Measurements from ENCODE around the gene FAM219B. TPM values are rescaled to one million over a fixed set of nuclear protein-coding genes. Genes with fewer than 3 reads are reported as not detected.
"Not testable (repeated sequence)": the region's sequence is repeated elsewhere in the genome, so short reads cannot be mapped to it uniquely, and the experiment has no call there.

FAM219B gene
- total RNA-seq, 1 donor from 2014 or later: 108 TPM

GRCh38 chr15:74928771-74929198 is 22.1 kb upstream of the FAM219B start:
- no peak for TF ChIP-seq CTCF (IDR thresholded peaks at IDR 0.05; ENCODE audit: borderline replicate concordance)
- H3K4me1 ChIP-seq: peaks cover 44% of the 10 kb centered on the region
- intact Hi-C loops (cut with micrococcal nuclease): no loop called here
- H3K4me3 ChIP-seq: no peak overlapping the region
- peaks cover 75% of the 10 kb centered on the region for H3K36me3 ChIP-seq
- no peaks in the 10 kb centered on the region for H3K9me3 ChIP-seq (replicated peaks)
- H3K27ac ChIP-seq (replicated peaks): no peak overlapping the region
- no peaks in the 10 kb centered on the region for H3K27me3 ChIP-seq (ENCODE audit: low read depth)
- no peak for DNase-seq

GRCh38 chr15:74924525-74924924 is 17.9 kb upstream of the FAM219B start:
- TF ChIP-seq CTCF (IDR thresholded peaks at IDR 0.05; ENCODE audit: borderline replicate concordance): no peak
- no peak for DNase-seq
- peaks cover 4% of the 10 kb centered on the region for H3K4me1 ChIP-seq
- H3K36me3 ChIP-seq: peaks cover 100% of the 10 kb centered on the region
- no peak overlapping the region for H3K4me3 ChIP-seq
- no peaks in the 10 kb centered on the region for H3K9me3 ChIP-seq (replicated peaks)
- no peaks in the 10 kb centered on the region for H3K27me3 ChIP-seq (ENCODE audit: low read depth)
- intact Hi-C loops (cut with micrococcal nuclease): no loop called here
- no peak overlapping the region for H3K27ac ChIP-seq (replicated peaks)

GRCh38 chr15:74920456-74920855 is 13.8 kb upstream of the FAM219B start:
- Histone ChIP-seq H3K9me3 (replicated peaks) (no peaks in the 10 kb centered on the region), H3K36me3 (peaks cover 100% of the 10 kb centered on the region), H3K27me3 (ENCODE audit: low read depth) (no peaks in the 10 kb centered on the region), H3K4me3 (no peak overlapping the region), H3K4me1 (no peaks in the 10 kb centered on the region), H3K27ac (replicated peaks) (no peak overlapping the region)
- intact Hi-C loops (cut with micrococcal nuclease): no loop called here
- DNase-seq: no peak
- TF ChIP-seq CTCF (IDR thresholded peaks at IDR 0.05; ENCODE audit: borderline replicate concordance): no peak

- H3K4me3 ChIP-seq: no peak overlapping the region
- no peaks in the 10 kb centered on the region for H3K27me3 ChIP-seq (ENCODE audit: low read depth)
- intact Hi-C loops (cut with micrococcal nuclease): no loop called here
- TF ChIP-seq CTCF (IDR thresholded peaks at IDR 0.05; ENCODE audit: borderline replicate concordance): no peak
- H3K27ac ChIP-seq (replicated peaks): no peak overlapping the region
- no peak for DNase-seq
- H3K9me3 ChIP-seq (replicated peaks): no peaks in the 10 kb centered on the region
- H3K4me1 ChIP-seq: no peaks in the 10 kb centered on the region
- peaks cover 100% of the 10 kb centered on the region for H3K36me3 ChIP-seq
Measured at GRCh38 chr15:74917676-74918075, 11.0 kb upstream of the FAM219B start.

GRCh38 chr15:74913799-74914198 is 7.1 kb upstream of the FAM219B start:
- H3K4me1 ChIP-seq; H3K4me3 ChIP-seq; intact Hi-C loops (cut with micrococcal nuclease); H3K27ac ChIP-seq (replicated peaks); H3K9me3 ChIP-seq (replicated peaks); H3K27me3 ChIP-seq (ENCODE audit: low read depth); DNase-seq: not testable (repeated sequence)
- H3K36me3 ChIP-seq: peaks cover 80% of the 10 kb centered on the region

- H3K27ac ChIP-seq (replicated peaks): no peak overlapping the region
- H3K36me3 ChIP-seq: peaks cover 72% of the 10 kb centered on the region
- no peaks in the 10 kb centered on the region for H3K9me3 ChIP-seq (replicated peaks)
- no peak overlapping the region for H3K4me3 ChIP-seq
- H3K4me1 ChIP-seq: no peaks in the 10 kb centered on the region
- intact Hi-C loops (cut with micrococcal nuclease): no loop called here
- no peak for TF ChIP-seq CTCF (IDR thresholded peaks at IDR 0.05; ENCODE audit: borderline replicate concordance)
- H3K27me3 ChIP-seq (ENCODE audit: low read depth): no peaks in the 10 kb centered on the region
- DNase-seq: no peak
Measured at GRCh38 chr15:74913041-74913440, 6.4 kb upstream of the FAM219B start.
